LNCAP (cell line): Measurements from ENCODE around the gene PDF.
A peak's percentile ranks its signal among the peaks of the same experiment; 100 is the strongest.

ENCODE experiments used
- CTCF ChIP-seq: fragments of 450-650 bp; IDR thresholded peaks from 2 replicates; pipeline ENCODE4 v1.5.1; 2017; ENCODE audit warnings: mild to moderate bottlenecking

Gene PDF

GRCh38 chr16:69311533-69312387, 18.6 kb downstream of the PDF start:
- TF ChIP-seq CTCF = no peak

- peak; percentile 90 for TF ChIP-seq CTCF
Observed at GRCh38 chr16:69310653-69311532, 19.5 kb downstream of the PDF start, which contains the start of gene VPS4A. TSS of gene VPS4A (plus strand) at chr16:69311350. CDS start at chr16:69311512, 162 bp downstream.

- no peak for TF ChIP-seq CTCF
Observed at GRCh38 chr16:69309316-69309715, 21.1 kb downstream of the PDF start.

GRCh38 chr16:69307856-69308255, 22.5 kb downstream of the PDF start:
- TF ChIP-seq CTCF = no peak

- no peak for TF ChIP-seq CTCF
Observed at GRCh38 chr16:69307091-69307490, 23.3 kb downstream of the PDF start.

- no peak for TF ChIP-seq CTCF
Observed at GRCh38 chr16:69306031-69306430, 24.4 kb downstream of the PDF start.

- no peak for TF ChIP-seq CTCF
Observed at GRCh38 chr16:69302301-69302700, 28.1 kb downstream of the PDF start.
